Measurements from ENCODE around the gene LRFN5.
"Not testable (repeated sequence)": the region's sequence is repeated elsewhere in the genome, so short reads cannot be mapped to it uniquely, and the experiment has no call there.

The LRFN5 gene

GRCh38 chr14:41644606-41645005, 37.9 kb downstream of the LRFN5 start:
- Histone ChIP-seq H3K4me3 (ENCODE audit: low read length) (no peak overlapping the region), H3K36me3 (ENCODE audit: control insufficient read depth, insufficient read depth, low read length) (no peaks in the 10 kb centered on the region), H3K4me1 (ENCODE audit: control insufficient read depth, insufficient read depth, low read length) (no peaks in the 10 kb centered on the region), H3K27ac (ENCODE audit: low read depth, low read length) (no peak overlapping the region), H3K9ac (ENCODE audit: low read length) (no peak overlapping the region), H3K27me3 (ENCODE audit: control insufficient read depth, insufficient read depth, low read length) (peaks cover 3% of the 10 kb centered on the region)

- no peaks in the 10 kb centered on the region for H3K36me3 ChIP-seq (ENCODE audit: control insufficient read depth, insufficient read depth, low read length)
- H3K4me3 ChIP-seq (ENCODE audit: low read length) = no peak overlapping the region
- H3K9ac ChIP-seq (ENCODE audit: low read length) = no peak overlapping the region
- no peaks in the 10 kb centered on the region for H3K4me1 ChIP-seq (ENCODE audit: control insufficient read depth, insufficient read depth, low read length)
- no peaks in the 10 kb centered on the region for H3K27me3 ChIP-seq (ENCODE audit: control insufficient read depth, insufficient read depth, low read length)
- no peak overlapping the region for H3K27ac ChIP-seq (ENCODE audit: low read depth, low read length)
Observed at GRCh38 chr14:41650802-41651201, 44.1 kb downstream of the LRFN5 start.

GRCh38 chr14:41654196-41654595, 47.5 kb downstream of the LRFN5 start:
- H3K27ac ChIP-seq (ENCODE audit: low read depth, low read length) = no peak overlapping the region
- no peak overlapping the region for H3K9ac ChIP-seq (ENCODE audit: low read length)
- no peaks in the 10 kb centered on the region for H3K36me3 ChIP-seq (ENCODE audit: control insufficient read depth, insufficient read depth, low read length)
- no peaks in the 10 kb centered on the region for H3K27me3 ChIP-seq (ENCODE audit: control insufficient read depth, insufficient read depth, low read length)
- H3K4me1 ChIP-seq (ENCODE audit: control insufficient read depth, insufficient read depth, low read length) = no peaks in the 10 kb centered on the region
- no peak overlapping the region for H3K4me3 ChIP-seq (ENCODE audit: low read length)

GRCh38 chr14:41662780-41663472, 56.2 kb downstream of the LRFN5 start:
- no peak overlapping the region for H3K9ac ChIP-seq (ENCODE audit: low read length)
- no peak overlapping the region for H3K4me3 ChIP-seq (ENCODE audit: low read length)
- no peak overlapping the region for H3K27ac ChIP-seq (ENCODE audit: low read depth, low read length)
- H3K27me3 ChIP-seq (ENCODE audit: control insufficient read depth, insufficient read depth, low read length) = no peaks in the 10 kb centered on the region
- no peaks in the 10 kb centered on the region for H3K4me1 ChIP-seq (ENCODE audit: control insufficient read depth, insufficient read depth, low read length)
- H3K36me3 ChIP-seq (ENCODE audit: control insufficient read depth, insufficient read depth, low read length) = no peaks in the 10 kb centered on the region

GRCh38 chr14:41663473-41663850, 56.8 kb downstream of the LRFN5 start:
- Histone ChIP-seq H3K4me1 (ENCODE audit: control insufficient read depth, insufficient read depth, low read length) (no peaks in the 10 kb centered on the region), H3K27me3 (ENCODE audit: control insufficient read depth, insufficient read depth, low read length) (no peaks in the 10 kb centered on the region), H3K27ac (ENCODE audit: low read depth, low read length) (no peak overlapping the region), H3K36me3 (ENCODE audit: control insufficient read depth, insufficient read depth, low read length) (no peaks in the 10 kb centered on the region), H3K4me3 (ENCODE audit: low read length) (no peak overlapping the region), H3K9ac (ENCODE audit: low read length) (no peak overlapping the region)

- H3K9ac ChIP-seq (ENCODE audit: low read length) = no peak overlapping the region
- no peaks in the 10 kb centered on the region for H3K27me3 ChIP-seq (ENCODE audit: control insufficient read depth, insufficient read depth, low read length)
- H3K36me3 ChIP-seq (ENCODE audit: control insufficient read depth, insufficient read depth, low read length) = no peaks in the 10 kb centered on the region
- no peak overlapping the region for H3K27ac ChIP-seq (ENCODE audit: low read depth, low read length)
- no peak overlapping the region for H3K4me3 ChIP-seq (ENCODE audit: low read length)
- no peaks in the 10 kb centered on the region for H3K4me1 ChIP-seq (ENCODE audit: control insufficient read depth, insufficient read depth, low read length)
Observed at GRCh38 chr14:41666301-41666700, 59.6 kb downstream of the LRFN5 start.

GRCh38 chr14:41668356-41668755, 61.7 kb downstream of the LRFN5 start:
- Histone ChIP-seq H3K9ac (ENCODE audit: low read length) (no peak overlapping the region), H3K36me3 (ENCODE audit: control insufficient read depth, insufficient read depth, low read length) (no peaks in the 10 kb centered on the region), H3K27ac (ENCODE audit: low read depth, low read length) (no peak overlapping the region), H3K4me3 (ENCODE audit: low read length) (no peak overlapping the region), H3K4me1 (ENCODE audit: control insufficient read depth, insufficient read depth, low read length) (no peaks in the 10 kb centered on the region), H3K27me3 (ENCODE audit: control insufficient read depth, insufficient read depth, low read length) (no peaks in the 10 kb centered on the region)

GRCh38 chr14:41673601-41674000, 66.9 kb downstream of the LRFN5 start:
- not testable (repeated sequence) for H3K27ac ChIP-seq (ENCODE audit: low read depth, low read length); H3K27me3 ChIP-seq (ENCODE audit: control insufficient read depth, insufficient read depth, low read length); H3K36me3 ChIP-seq (ENCODE audit: control insufficient read depth, insufficient read depth, low read length); H3K4me1 ChIP-seq (ENCODE audit: control insufficient read depth, insufficient read depth, low read length); H3K9ac ChIP-seq (ENCODE audit: low read length); H3K4me3 ChIP-seq (ENCODE audit: low read length)

- H3K4me3 ChIP-seq (ENCODE audit: low read length); H3K9ac ChIP-seq (ENCODE audit: low read length): not testable (repeated sequence)
Observed at GRCh38 chr14:41674511-41674971, 67.9 kb downstream of the LRFN5 start.

GRCh38 chr14:41699486-41699885, 92.8 kb downstream of the LRFN5 start:
- no peak overlapping the region for H3K9ac ChIP-seq (ENCODE audit: low read length)
- H3K4me1 ChIP-seq (ENCODE audit: control insufficient read depth, insufficient read depth, low read length) = no peaks in the 10 kb centered on the region
- H3K36me3 ChIP-seq (ENCODE audit: control insufficient read depth, insufficient read depth, low read length) = no peaks in the 10 kb centered on the region
- H3K4me3 ChIP-seq (ENCODE audit: low read length) = no peak overlapping the region
- H3K27ac ChIP-seq (ENCODE audit: low read depth, low read length) = no peak overlapping the region
- no peaks in the 10 kb centered on the region for H3K27me3 ChIP-seq (ENCODE audit: control insufficient read depth, insufficient read depth, low read length)

More at GRCh38 chr14:41674511-41674971, 67.9 kb downstream of the LRFN5 start:
- not testable (repeated sequence) for H3K36me3 ChIP-seq (ENCODE audit: control insufficient read depth, insufficient read depth, low read length); H3K27me3 ChIP-seq (ENCODE audit: control insufficient read depth, insufficient read depth, low read length); H3K27ac ChIP-seq (ENCODE audit: low read depth, low read length); H3K4me1 ChIP-seq (ENCODE audit: control insufficient read depth, insufficient read depth, low read length)

- Histone ChIP-seq H3K4me1 (ENCODE audit: control insufficient read depth, insufficient read depth, low read length) (no peaks in the 10 kb centered on the region), H3K9ac (ENCODE audit: low read length) (no peak overlapping the region), H3K36me3 (ENCODE audit: control insufficient read depth, insufficient read depth, low read length) (no peaks in the 10 kb centered on the region), H3K27ac (ENCODE audit: low read depth, low read length) (no peak overlapping the region), H3K27me3 (ENCODE audit: control insufficient read depth, insufficient read depth, low read length) (no peaks in the 10 kb centered on the region), H3K4me3 (ENCODE audit: low read length) (no peak overlapping the region)
Observed at GRCh38 chr14:41718477-41719166, 111.9 kb downstream of the LRFN5 start.

- H3K27ac ChIP-seq (ENCODE audit: low read depth, low read length) = no peak overlapping the region
- no peak overlapping the region for H3K4me3 ChIP-seq (ENCODE audit: low read length)
- H3K27me3 ChIP-seq (ENCODE audit: control insufficient read depth, insufficient read depth, low read length) = no peaks in the 10 kb centered on the region
- no peak overlapping the region for H3K9ac ChIP-seq (ENCODE audit: low read length)
- no peaks in the 10 kb centered on the region for H3K4me1 ChIP-seq (ENCODE audit: control insufficient read depth, insufficient read depth, low read length)
- no peaks in the 10 kb centered on the region for H3K36me3 ChIP-seq (ENCODE audit: control insufficient read depth, insufficient read depth, low read length)
Observed at GRCh38 chr14:41739203-41739602, 132.5 kb downstream of the LRFN5 start.

GRCh38 chr14:41743140-41743539, 136.5 kb downstream of the LRFN5 start:
- Histone ChIP-seq H3K27ac (ENCODE audit: low read depth, low read length) (no peak overlapping the region), H3K4me1 (ENCODE audit: control insufficient read depth, insufficient read depth, low read length) (no peaks in the 10 kb centered on the region), H3K9ac (ENCODE audit: low read length) (no peak overlapping the region), H3K36me3 (ENCODE audit: control insufficient read depth, insufficient read depth, low read length) (no peaks in the 10 kb centered on the region), H3K4me3 (ENCODE audit: low read length) (no peak overlapping the region), H3K27me3 (ENCODE audit: control insufficient read depth, insufficient read depth, low read length) (no peaks in the 10 kb centered on the region)

Measured in rectal smooth muscle tissue (tissue), 1 donor.